Activated CD4-positive, alpha-beta T cell treated with anti-CD3 and anti-CD28 coated beads, Interleukin-2, Interleukin-4, amounts not matched to agents 100 ng/mL and 50 ng/mL, durations not matched to agents 16 hours and 8 hours (primary cell): ENCODE measurements around the gene SHB.

Source experiments
- DNase-seq: peaks from one replicate; pipeline ENCODE4 v3.0.0-alpha.2; 2020; ENCODE audit warnings: low spot score

Gene SHB

DNA sequence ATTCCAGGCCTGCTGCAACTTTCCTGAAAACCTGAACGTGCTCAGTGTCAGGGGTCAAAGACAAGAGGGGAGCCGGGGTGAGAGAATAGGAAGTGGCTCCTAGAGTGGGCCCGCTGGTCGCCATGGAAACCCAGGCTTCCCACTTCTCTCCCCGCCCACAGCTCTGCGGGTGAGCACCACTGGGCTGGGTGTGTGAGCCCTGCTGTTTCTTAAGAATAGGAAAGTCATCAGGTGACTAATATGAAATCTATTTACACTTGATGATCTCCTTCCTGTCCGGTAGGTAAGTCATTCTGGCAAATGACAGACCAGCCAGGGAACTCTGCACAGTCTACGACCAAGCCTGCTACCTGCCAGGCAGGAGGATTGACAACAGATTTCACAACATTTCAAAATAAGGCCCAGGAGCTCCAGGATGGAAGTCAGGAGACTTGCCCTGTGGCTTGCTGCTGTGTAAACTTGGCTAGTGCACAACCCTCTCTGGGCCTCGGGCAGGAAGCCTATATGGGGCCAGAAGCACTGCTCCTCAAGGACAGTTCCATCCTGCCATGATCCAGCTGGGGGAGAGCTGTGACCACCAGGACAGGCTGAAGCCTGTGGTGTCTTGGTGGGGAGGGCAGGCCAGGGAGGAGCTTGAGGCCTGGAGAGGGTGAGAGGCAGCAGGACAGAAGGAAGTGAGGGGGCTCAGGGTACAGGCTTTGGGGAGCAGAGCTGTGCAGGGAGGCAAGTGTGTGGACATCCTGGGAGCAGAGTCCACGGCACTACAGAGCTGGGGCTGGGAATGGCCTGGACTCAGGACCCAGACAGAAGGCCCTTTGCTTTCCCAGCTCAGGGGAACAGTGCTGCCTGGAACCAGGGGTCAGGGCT lies 60.6 kb downstream of the SHB start:
- DNase-seq = peak; percentile 68

- DNase-seq = no peak
Measured at GRCh38 chr9:38007016-38007415, 62.0 kb downstream of the SHB start.

- DNase-seq = no peak
Measured at GRCh38 chr9:38006163-38006562, 62.9 kb downstream of the SHB start.

DNA sequence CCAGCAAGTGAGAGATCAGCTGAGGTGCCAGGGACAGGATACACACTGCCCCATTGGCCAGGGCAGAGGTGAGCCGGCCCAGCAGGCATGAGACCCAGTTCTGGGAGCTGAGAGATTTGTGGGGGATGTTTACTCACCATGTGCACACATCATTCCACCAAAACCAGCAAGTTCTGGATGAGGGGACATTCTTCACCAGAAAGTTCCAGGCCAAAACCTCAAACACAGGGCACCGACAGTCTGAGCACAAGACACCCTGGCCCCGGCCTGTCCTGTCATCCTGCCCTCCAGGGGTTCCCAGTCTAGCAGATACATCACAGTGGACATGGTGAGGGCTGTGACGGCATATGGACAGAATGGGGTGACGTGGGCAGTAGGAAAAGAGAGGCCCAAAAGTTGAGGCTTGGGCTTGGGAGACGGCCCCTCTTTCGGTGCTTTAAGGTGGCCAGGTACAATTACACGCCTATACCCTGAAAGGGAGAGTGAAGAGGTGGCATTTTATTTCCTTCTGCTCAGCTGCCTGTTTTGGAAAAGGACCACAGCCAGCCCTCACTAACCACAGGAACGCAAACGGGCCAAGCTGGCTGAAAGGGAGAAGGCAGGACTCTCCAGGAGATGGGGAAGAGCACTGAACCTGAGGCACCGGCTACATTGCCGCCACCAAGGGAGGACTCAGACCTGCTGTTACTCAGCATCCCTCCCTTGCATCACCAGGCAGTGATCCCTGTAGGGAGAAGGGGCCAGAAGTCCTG lies 64.0 kb downstream of the SHB start:
- no peak for DNase-seq

DNA sequence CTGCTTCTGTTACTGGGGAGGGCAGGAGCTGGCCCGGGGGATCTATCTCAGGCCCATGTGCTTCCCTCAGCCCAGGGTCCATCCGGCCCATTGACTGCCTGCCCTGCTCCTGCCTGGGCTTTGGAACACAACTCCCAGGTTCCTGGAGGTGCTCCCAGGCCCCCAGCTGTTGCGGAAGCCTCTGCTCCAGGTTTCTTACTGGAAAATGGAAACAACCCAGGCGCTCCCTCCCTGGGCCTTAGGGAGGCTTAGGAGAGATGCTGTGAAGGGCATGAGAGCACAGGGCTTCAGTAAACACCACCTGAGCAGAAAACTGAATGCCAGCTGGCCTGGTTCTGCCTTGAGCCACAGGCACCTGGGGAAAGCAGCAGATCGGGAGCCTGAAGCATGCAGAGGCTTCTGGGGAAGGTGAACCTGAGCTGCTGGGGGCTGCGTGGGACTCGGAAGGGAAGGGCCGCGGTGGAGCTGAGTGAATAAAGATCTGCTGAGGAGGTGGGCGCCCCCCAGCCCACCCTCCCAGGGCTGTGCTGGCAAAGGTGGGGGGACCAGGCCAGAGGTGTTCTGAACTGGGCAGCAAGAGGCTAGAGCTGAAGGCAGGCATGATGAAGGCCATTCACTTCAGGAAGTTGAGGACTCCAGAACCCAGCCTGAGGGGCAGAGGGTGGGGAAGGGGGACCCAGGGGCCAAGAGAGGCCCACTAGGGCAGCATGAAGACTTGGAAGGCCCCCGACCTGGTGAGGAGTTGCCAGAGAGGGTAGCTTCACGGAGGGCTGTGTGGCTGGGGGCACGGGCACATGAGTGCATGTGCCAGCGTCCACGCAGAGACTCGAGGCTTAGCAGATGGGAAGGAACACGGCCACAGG lies 64.8 kb downstream of the SHB start:
- DNase-seq = no peak

- peak; percentile 17 for DNase-seq
Measured at GRCh38 chr9:38003230-38003629, 65.8 kb downstream of the SHB start.

GRCh38 chr9:38001430-38001829 lies 67.6 kb downstream of the SHB start:
- DNase-seq = no peak

DNA sequence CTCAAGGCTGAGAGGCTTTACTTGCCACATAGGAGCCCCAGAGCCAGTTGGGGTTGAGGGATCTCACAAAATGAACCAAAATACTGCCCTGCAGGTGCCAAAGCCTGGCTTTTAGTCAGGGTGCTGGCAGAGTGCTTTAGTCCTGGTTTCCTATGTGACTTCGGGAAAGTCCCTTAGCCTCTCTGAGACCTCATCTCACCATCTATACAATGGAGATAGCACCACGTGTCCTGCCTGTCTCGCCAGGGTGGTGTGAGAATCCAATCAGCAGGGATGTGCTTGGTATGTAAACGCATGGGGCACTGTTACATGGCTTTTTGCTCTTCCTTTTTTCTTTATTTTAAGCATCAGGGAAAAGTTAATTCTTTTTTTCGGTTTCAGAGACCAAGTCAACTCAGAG lies 68.3 kb downstream of the SHB start:
- DNase-seq = peak; percentile 27

DNA sequence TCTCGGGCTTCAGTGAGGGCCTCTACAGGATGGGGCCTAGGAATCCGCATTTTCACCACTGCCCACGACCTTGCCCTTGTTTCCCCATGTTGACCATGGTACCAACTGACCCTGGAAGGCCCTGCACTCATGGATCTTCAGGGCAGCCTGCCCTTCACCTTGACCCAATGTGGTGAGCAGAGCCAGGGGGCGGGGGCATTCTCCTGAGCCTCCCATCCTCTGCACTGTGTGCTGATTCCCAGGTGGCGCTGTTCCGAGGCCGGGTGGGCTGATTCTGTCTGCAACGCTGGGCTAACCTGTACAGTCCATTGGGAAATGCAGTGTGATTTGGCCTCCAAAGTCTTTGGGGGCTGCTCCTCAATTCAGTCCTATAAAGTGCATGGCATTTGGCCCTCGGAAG lies 68.7 kb downstream of the SHB start:
- no peak for DNase-seq

DNA sequence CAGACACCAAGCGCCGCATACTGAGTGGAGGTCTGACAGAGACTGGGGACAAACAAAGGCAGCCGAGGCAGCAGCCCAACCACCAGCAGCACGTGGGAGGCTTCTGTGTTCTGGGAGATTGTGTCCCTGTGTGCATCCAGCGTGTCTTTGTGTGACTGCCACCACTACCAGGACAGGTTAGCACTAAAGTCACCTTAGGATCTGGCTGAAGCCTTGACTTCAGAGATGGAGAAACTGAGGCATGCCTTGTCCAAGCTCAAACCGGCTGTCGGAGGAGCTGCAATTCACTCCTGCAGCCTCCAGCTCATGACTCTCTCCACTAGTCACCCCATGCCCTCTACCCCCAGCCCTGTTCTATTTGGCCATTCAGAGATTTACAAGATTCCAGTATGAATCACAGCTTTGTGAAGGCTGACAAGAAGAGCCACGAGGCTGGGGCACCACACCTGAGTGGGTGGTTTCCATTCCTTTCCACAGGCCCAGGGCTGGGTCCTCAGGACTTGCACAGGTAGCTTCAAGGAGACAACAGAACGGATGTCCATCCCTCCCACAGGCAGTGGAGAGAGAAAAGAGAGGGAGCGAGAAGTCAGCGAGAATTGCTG lies 69.3 kb downstream of the SHB start:
- DNase-seq = no peak

- DNase-seq = no peak
Measured at GRCh38 chr9:37998881-37999587, 70.0 kb downstream of the SHB start.

DNA sequence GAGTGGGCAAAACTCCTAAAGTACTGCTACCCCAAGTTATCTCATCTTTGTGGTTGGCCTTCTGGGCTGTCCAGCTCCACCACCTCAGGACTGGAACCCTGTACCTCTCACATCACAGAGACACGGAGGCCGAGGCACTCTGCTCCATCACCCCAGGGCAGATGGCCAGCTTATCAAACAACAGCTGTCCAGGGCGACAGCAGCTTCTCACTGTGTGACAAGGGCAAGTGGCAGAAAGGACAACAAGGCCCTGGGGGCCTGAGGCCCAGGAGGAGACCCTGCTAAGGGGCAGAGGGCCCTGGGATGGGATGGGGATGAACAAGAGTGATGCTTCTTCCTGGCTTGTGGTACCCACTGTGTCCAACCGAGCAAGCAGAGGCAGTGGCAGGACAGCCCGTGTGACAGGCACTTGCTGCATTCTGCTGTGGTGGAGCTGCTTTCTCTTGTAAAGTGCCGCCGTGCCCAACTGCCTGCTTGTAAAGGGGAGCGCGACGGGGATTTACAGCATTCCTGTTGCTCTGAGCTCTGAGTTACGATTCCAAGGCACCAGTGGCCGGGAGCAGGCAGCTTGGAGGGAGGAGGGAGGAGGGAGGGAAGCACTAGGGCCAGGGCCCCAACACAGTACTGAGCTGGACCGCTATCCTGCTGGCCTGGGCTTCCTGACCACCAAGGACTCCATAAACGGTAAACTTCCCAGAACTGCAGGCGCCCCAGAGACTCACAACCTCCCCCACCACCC lies 71.2 kb downstream of the SHB start:
- no peak for DNase-seq

DNA sequence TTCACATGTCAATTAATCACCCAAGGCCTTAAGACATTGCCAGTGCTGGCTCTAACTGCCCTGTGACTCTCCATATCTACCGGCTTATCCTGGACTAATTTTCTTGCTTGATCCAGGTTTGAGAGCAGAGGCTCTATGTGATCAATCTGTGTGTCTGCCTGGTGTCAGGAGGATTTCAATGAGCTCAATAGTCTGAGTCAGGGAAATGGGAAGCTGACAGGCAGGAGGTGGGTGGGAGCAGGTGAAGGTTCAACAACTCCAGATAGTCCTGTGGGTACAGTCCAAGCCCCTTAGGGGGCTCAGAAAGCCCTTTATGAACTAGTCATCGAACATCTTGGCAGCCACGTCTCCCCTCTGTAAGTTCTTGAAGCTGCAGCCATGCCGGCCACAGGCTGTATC lies 72.2 kb downstream of the SHB start:
- no peak for DNase-seq

DNA sequence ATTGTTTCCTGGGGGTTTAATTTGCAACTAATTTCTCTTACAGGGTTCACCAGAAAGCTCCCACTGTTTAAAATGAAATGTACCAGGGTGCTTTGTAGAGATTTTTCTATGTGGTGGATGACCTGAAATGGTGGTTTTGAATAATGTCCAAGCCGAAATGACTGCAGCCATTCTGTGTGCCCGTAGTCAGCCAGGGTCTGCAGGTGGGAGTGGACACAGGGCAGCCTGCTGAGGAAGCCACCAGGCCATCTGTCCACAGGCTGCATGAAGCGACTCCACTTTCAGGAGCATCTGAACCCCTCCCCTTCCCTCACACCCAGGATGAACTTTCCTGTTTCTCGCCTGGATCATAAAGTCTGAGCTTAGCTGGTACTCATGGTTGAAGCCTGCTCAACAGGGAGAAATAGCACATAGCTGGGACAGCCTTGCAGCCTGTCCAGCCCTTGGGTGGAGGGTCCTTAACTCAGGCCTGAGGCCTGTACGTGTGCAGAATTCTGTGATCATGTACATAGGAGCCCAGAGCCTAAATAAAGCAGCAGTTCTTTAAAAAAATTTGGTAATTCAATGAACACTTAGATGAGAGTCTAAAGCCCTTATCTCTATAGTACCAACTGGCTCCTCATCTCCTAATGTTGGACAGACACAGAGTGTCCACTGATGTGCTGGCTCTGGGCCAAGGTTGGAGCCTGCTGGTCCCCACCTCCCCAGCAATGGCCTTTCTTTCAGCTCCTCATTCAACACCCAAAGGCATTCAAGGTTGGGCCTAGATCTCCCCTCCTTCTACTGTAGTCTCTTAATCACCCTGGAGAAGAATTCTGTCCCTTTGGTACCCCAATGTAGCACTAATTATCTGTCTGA lies 72.8 kb downstream of the SHB start:
- DNase-seq = no peak

DNA sequence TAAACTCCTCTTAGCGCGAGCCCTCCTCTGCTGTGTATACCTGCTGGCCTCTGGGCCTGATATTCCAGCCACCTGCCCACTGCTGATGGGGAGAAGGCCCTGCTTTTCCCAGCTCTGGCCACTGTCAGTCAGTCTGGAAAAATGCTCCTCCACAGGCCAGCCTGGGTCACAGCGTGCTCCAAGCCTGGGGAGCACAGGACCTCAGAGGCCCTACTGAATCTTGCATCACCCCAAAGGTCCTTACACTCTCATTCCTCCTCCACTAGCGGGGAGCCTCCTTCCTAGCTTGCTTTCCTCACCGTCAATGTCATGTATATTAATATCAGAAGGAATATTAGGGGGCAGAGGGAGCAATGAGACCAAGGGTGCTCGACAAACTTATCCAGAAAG lies 73.7 kb downstream of the SHB start:
- no peak for DNase-seq

DNA sequence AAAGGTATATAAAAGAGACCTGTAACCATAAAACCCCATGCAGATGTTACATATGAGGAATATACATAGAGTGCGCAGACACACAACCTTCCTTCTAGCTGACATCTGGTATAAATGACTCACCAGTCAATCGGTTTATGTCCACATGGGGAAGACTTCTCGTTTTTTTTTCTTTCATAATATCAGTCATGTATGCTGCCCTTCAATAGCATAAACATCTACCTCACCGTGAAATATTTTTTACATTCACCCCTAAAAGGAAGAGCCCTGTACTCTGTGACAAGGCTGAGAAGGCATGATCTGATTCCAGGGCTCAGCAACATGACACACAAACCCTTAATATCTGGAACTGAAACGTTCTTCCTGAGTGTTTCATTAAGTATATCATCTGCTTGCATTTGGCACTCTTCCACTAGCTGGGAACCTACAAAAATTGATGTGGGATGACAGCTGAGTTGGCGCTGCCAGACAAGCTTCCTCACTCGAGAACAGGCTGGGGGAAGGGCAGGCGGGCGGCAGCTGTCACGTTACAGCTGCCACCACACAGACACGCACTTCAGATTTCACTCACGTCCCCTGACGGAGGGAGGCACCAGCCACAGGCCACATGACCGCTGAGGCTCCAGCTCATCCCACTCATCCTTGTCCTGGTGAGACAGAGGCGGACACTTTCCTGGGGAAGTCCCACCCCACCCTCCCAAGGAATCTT lies 74.2 kb downstream of the SHB start:
- peak; percentile 71 for DNase-seq

GRCh38 chr9:37992924-37993349 lies 76.1 kb downstream of the SHB start:
- DNase-seq = no peak

- DNase-seq = no peak
Measured at GRCh38 chr9:37990404-37991015, 78.5 kb downstream of the SHB start.

DNA sequence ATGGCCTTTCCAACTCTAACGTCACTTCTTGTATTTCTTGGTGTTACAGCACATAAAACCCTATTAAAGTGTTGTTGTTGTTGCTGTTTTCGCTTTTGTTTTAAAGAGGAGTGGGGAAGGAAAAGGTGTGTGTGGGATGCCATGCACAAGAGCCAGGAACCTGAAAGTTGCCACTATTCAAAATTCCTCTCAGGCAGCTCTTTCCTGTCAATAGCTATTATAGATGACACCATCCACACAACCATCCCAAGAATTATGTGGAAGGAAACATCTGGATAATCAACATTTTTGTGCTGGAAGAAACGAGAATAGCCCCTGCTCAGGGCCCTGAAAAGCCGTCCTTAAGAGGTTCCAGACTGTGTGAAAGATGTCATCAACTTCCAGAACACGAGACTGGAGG lies 79.3 kb downstream of the SHB start:
- no peak for DNase-seq
